Measurements from ENCODE around the gene NR2C2.

NR2C2 gene

DNA sequence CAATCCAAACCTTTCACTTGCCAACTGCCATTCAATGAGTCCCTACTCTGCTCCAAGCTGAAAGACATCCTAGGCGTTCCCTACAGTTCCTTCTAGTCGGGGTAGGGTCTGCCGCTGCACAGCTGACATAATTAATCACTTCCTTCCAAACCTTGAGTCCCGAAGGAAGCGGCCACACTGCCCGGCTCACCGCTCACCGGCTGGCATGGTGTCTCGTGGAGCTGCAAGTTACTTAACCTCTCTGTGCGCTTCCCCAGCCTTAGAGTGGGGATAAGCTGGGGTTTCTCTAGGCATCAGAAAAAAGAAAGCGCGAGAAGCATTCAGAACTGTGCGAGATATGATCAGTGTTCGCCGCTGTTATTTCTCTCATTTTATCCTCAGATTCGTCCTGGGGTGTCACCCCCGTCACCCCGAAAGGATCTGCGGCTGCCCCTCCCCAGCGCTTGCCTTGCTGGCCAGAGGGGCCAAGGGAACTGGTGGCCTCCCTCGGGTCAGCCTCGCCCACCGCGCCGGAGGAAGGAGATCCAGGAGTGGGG is 117.0 kb downstream of the NR2C2 start:
- peak; percentile 52 for DNase-seq (ENCODE audit: low read depth)

DNA sequence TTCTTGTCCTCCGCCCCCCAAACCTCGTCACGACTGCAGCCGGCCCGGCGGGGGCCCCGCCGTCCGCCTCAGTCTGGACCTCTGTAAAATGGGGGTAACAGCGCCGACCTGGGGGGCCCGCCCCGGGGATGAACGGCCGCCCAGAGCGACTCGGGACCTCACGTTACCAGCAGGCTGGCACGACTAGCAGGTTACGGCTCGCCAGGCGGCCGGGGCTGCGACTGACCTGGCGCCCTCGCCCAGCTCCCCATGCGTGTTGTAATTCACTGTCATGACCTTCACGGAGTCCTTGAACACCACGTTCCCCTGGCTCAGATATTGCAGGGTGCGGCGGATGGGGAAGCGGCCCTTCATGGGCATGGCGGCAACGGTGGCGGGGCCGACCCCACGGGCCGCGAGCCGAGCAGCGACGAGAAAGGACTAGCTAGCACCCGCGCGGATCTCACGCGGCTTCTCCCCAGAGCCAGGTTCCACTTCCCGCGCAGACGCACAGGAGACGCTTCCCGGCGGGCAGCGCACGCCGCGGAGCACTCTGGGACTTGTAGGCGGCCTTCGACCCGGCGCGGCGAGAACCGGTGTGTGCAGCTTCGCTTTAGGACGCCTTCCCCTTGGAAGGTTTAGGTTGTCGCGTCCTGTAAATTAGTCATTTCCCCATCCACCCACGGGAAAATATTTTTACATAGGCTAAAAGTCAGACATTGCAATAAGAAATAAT is 117.6 kb downstream of the NR2C2 start, which contains the start of gene MRPS25:
TSS of gene MRPS25 (minus strand) at position 481 of the 715 bp plus-strand sequence. CDS start at position 360, 121 bp downstream.
- peak; percentile 93 for DNase-seq (ENCODE audit: low read depth)

DNA sequence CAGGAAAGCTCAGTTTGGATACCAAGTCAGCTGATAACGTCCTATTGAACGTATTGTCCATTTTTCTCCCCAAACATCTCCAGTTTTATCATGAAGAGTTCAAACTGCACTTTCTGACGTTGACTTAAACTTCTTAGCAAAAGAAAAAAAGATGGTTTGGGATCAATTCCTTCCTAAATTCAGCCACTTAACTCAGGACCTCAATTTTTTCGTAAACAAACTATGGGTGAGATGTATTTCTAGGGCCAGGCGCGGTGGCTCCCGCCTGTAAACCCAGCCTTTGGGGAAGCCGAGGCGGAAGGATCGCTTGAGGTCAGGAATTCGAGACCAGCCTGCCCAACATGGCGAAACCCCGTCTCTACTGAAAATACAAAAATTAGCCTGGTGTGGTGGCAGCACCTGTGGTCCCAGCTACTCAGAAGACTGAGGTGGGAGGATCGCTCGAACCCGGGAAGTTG is 118.2 kb downstream of the NR2C2 start:
- no peak for DNase-seq (ENCODE audit: low read depth)

DNA sequence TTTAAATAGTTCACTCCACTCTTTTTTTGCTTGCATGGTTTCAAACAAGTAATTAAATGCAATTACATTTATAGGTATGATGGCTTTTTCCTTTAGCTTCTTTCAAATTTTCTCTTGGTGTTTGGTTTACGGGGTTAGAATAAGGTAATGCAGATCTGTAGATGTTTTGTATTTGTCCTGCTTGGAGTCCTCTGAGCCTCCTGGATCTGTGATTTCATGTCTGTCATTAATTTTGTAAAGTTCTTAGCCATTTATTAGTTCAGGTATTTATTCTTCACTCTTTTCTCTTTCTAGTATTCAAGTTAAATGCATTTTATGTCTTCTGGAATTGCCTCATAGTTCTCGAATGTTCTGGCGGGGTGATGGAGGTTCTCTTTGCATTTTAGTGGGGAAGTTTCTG is 119.1 kb downstream of the NR2C2 start:
- no peak for DNase-seq (ENCODE audit: low read depth)

DNA sequence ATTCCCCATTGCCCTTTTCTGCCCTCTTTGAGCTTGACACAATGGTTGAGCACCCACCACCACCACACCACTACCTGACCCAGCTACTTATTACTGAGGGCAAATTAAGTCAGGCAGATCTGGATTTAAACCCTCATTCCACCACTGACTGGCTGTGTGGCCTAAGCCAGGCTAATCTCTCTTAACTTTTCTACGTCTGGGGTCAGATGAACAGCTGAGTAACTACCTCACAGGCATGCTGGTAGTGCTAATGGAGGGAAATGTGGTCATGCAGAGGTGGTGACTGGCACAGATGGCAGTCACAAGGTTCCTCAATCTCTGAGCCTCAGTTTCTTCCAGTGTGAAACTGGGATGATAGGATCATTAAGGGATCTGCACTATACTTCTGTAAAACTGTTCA is 122.1 kb downstream of the NR2C2 start:
- no peak for DNase-seq (ENCODE audit: low read depth)

DNA sequence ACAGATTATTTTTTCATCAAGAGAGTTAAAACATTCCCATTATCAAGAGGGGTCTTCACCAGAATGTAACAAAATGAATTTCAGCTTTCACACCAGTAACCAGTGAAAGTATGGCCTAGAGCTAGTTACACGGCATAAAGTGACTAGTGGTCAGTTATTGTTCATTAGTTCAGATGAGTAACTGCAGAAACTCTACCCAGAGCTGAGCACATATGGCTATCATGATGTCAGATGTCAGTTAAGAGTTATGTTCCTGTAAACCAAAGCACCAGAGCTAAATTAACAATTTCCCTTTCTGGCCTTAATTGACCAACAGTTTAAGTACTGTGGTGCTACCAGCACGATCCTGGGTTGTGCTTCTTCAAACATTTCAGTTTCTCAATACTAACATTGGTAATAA is 124.3 kb downstream of the NR2C2 start:
- no peak for DNase-seq (ENCODE audit: low read depth)

DNA sequence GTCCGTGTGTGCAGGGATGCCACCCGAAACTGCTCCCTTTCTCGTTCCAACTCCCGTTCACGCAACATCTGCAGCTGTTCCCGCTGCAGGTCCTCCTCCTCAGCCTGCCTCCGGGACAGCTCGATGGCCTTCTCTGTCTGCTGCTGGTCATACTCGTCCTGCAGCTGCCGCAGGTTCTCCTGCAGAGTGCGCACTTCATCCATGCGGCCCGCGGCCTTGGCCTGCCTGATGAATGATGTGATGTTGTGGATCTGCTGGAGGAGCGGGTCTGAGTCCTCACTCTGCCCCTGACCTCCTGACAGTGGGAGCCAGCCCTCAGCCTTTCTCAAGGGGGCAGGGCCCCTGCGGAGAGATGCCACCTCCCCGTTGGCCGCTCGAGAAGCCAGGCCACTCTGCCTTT is 127.1 kb downstream of the NR2C2 start:
- DNase-seq (ENCODE audit: low read depth): no peak

DNA sequence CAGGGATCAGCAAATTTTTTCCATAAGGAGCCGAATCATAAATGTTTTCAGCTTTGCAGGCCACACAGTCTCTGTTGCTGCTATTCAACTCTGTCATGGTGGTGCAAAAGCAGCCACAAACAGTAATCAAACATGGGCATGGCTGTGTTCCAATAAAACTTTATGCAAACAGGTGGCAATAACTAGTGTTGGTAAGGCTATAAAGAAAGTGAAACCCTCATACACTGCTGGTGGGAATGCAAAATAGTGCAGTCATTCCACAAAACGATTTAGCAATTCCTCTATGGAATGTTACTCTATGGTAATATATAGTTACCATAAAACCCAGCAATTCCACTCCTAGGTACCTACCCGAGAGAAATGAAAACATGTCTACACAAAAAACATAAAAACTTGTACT is 131.7 kb downstream of the NR2C2 start:
- no peak for DNase-seq (ENCODE audit: low read depth)

DNA sequence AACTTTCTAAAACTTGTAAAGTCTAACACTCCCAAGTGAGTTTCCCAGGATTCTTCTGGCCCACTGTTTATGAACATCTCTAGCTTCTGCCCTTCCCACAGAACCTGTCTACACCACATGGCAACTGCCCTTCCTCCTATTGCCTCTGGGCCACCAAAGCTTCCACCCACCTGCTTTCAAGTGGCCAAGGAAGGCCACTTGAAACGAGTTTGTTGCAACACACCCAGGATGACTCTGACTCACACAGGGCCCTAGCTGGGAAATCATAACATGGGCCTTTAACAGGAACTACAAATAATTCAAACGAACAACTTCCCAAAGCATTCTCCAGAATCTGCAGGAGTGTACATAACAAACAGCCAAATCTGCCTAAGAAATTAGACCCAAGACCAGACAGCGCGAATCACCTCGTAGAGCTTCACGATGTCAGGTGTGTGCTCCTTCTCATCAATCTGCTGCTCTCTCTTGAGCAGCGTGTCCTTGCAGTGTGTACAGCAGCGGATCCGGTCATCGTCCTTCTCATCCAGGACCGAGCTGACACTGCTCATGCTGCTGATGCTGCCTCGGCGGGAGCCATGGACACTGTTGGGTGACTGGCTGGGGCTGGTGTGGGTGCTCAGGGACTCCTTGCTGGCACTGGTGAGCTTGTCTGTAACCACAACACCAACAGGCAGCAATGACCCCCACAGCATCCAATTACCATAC is 134.7 kb downstream of the NR2C2 start:
- peak; percentile 28 for DNase-seq (ENCODE audit: low read depth)

DNA sequence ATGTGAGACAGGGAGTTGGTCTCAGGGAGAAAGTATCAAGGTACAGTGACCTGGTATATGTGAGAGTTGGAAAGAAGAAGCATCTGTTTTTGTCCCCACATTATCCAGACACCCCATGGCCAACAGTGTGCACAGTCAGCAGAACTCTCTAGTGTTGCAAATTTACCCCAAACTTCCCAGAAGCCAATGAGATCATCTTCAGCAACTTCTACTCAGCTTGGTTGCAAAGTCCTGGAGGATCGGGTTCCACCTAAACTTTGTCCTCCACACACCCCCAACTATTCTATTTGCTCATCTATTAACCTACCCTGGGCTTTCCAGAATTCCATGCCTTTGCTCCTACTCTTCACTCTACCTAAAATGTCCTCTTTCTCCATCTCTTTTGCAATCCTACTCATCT is 135.9 kb downstream of the NR2C2 start:
- DNase-seq (ENCODE audit: low read depth): no peak

DNA sequence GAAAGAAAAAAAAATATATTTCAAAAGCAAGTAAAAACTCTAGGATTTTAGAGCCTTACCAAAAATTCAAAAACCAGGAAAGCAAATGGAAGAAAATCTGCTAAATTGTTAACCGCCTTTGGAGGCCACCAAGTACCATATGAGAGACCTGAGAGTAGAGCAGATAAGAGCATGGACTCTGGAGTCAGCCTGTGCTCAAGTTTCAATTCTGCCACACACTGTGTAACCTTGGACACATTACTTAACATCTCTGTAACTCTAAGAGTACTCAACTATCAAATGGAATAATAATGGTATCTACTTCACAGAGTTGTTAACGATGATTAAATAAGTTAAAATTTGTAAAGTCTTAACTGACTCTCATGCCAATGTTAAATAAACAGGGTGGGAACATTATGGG is 138.9 kb downstream of the NR2C2 start:
- no peak for DNase-seq (ENCODE audit: low read depth)

DNA sequence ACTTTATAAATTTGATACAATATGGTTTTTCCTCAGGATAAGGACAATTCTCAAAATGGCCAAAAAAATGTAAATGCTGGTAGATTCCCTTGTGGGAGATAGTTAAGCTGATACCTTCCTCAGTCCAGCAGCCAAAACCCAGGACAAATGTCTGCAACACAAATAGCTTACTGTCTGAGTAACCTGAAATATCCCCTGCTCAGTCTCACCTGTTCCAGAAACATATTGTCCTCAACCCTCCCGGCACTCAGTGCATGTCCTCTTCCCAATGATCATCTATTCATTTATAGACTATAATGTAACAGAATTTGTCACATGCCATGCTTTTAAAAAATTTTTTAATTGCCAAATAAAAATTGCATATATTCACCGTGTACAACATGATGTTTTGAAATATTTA is 139.3 kb downstream of the NR2C2 start:
- DNase-seq (ENCODE audit: low read depth): no peak

DNA sequence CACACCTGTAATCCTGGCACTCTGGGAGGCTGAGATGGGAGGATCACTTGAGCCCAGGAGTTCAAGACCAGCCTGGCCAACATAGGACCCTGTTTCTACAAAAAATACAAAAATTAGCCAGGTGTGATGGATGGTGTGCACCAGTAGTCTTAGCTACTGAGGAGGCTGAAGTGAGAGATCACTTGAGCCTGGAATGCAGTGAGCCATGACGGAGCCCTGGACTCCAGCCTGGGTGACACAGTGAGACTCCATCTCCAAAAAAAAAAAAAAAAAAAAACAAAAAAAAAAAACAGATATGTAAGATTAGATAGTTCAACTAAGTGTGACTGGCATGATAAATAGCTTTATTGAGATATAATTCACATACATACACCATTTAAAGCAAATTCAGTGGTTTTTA is 141.8 kb downstream of the NR2C2 start:
- no peak for DNase-seq (ENCODE audit: low read depth)

DNA sequence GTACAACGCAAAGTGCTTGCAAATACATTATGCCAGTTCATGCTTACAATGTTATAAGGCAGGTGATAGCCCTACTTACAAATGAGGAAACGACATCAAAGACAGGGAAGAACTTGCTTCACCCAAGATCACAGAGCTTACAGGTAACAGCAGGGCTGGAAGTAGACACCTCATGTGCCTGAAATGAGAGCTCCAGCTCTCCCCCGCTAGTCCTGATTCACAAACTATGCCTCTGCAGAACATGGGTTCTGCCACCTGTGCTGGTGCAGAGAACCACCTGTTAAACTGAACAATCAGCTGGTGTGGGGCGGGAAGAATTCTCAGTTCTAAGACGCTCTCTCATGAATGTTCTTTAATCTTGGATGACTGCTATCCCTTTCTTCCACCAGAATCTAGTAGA is 144.2 kb downstream of the NR2C2 start:
- DNase-seq (ENCODE audit: low read depth): no peak

DNA sequence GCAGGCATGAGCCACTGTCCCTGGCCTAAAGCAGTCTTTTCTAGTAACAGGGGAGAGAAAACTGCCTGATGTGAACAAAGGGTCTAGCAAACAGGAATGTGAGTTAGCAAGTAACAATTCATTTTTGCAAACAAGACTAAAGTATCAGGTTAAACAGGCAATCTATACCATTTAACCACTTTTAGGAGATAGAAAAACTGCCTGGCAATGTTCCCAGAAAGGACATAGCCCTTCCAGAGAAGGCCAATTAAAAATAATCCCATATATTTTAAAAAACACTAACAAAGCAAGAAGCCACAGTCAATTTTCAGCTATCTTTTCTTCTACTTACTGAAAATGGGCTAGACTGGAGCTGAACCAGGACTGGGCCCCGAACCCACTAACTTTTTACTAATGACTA is 145.3 kb downstream of the NR2C2 start:
- no peak for DNase-seq (ENCODE audit: low read depth)

DNA sequence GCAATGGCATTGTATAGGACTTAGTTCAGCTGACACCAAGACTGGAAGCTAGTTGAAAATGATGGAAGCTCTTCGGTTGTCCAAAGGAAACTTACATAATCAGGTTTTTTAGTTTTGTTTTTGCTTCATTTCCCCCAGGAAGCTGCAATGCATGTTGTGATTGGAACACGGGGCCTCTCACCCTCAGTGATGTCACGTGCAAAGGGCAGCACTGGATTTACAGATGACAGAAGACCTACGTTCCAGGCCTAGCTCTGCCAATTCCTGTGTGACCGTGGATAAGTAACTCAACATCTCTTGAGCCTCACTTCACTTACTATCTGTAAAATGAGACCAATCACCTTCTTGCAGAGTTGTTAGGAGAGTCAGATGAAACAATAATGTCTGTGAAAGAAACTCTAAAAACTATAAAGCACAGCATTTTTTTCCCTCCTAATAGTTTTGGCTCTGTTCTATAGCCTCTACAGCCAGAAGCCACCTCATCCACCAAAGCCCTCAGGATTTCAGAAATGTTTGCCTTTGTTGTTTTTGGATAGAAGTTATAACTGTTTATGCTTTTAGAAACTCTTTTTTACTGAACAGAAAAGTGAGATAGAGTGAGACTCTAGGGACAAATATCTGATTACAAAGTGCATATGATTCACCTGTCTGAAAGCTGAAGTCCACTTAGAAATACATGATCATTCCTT is 146.9 kb downstream of the NR2C2 start:
- DNase-seq (ENCODE audit: low read depth): no peak

DNA sequence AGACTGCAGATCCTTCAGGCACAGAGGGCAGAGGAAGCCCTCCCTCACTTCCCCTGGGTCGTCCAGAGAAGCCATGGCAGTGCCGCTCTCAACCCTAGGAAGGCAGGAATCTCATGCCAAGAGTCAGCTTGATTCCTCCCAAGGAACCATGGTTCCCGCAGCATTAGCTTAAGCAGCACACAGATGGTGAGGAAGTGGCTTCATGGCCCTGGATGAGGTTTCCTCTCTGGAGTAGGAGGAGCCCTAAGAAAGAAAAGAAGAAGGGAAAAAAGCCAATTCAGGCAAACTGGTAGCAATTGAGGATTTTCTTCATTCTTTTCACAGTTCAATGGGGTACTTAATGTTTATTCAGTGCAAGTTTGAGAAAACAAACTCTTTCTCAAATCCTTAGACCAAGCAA is 148.7 kb downstream of the NR2C2 start:
- DNase-seq (ENCODE audit: low read depth): no peak

DNA sequence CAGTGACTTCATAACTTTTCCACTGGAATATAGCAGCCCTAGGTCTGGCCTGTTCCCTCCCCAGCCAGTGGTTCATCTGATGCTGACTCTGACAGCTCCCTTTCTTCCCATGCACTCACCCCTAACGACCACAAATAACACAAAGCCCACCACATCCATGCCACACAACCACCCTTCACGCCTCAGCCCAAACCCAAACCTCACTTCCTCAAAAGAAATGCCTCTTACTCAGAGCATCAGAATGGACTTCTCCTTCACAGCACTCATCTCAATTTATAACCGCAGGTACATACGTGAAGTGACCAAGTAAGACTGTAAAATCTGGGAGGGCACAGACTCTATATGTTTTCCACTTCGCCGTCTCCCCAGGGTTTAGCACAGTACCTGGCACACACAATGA is 150.5 kb downstream of the NR2C2 start:
- peak; percentile 67 for DNase-seq (ENCODE audit: low read depth)
